ENCODE data around the gene SHISA9.

SHISA9 gene

GRCh38 chr16:12959072-12959471, 57.7 kb downstream of the SHISA9 start:
- no peak for DNase-seq

DNA sequence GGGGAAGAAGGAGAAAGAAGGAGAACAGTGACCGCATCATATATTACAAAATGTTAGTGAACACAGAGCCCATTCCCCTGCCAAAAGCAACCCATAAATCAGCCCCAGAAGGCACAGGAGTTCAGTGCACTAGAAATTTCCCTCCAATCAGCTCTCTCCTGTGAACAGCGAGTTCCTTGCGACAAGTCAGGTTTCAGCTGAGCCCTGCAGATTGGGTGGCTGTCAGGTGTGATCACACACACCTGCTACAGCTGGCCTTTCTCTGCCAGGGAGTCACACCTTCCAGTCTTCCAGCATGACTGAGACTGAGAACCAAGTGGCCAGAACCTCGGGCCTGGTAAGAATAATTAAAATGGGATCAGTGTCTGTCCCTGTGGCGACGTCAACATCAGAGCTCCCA, 60.2 kb downstream of the SHISA9 start:
- no peak for DNase-seq

DNA sequence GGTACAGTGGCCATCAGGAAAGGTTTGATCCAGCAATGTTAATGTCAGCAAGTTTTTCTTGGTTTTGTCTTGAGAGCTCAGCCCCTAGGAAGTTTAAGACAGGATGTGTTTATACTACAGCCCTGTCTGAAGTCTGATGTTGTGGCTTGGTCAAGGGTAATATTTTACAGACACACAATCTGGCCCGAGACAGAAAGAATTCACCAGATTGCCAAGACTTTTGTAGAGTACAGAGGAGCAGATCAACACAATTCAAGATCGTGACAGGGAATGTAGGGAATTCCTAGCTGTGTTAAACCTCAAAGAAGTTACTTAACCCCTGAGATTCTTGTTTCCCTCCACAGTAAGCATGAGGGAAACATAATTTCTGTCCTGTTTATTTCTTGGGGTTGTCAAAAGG, 63.1 kb downstream of the SHISA9 start:
- no peak for DNase-seq

DNA sequence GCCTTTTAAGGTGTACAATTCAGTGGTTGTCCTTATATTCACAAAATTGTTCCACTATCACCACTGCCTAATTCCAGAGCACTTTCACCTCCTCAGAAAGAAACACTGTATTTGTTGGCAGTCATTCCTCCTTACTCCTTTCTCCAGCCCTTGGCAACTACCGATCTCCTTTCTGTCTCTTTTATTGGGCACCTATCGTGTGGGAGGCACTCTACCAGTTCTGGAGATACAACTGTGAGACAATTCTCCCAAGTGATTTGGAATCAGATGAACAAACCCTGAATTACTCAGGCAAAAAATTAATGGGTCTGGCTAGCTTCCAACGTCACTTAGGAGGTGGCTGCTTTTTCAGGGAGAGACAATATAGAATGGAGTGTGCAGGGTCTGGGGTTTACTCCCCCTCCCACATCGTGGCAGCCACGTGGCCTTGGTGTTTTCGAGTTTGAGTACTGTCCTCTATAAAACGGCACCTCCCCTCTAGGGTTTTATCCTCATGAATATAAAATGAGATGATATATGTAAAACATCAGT, 63.9 kb downstream of the SHISA9 start:
- no peak for DNase-seq

DNA sequence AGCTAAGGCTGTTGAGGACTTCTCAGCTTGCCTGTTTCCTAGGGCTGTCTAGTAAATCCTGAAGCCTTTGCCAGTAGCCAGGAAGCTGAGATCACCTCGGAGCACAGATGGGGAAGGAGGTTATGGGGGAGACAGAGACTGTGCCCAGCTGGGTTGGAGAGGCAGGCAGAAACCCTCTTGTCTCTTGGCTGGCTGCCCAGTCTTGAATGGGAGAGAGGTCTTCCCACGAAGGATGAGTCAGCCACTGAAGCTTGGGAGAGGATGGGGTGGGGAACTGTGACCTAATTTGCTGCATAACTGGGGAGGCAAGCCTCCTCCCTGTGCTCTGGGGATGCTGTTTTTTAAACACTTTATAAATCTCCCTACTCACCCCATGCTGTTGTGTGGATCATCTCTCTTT, 69.8 kb downstream of the SHISA9 start:
- DNase-seq: no peak

DNA sequence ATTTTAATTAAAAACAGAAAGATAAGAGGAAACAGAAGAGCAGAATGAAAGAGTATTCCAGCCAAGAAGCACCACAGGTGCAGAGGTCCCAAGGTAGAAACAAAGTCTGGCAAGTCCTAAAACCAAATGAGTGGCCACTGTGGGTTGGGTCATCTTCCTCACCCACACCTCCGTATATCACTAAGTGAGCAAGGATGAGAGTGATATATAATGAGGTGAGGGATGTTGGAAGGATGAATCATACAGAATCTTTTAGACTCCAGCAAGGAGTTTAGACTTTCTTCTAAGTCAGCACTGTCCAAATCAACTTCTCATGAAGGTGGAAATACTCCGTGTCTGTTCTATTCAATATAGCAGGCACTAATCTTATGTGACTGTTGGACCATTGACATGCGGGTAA, 70.8 kb downstream of the SHISA9 start:
- DNase-seq: no peak

- DNase-seq: no peak
These were observed 74.4 kb downstream of the SHISA9 start for GRCh38 chr16:12975766-12976165.

GRCh38 chr16:12976496-12976895, 75.1 kb downstream of the SHISA9 start:
- DNase-seq: no peak

GRCh38 chr16:12976936-12977335, 75.5 kb downstream of the SHISA9 start:
- no peak for DNase-seq

DNA sequence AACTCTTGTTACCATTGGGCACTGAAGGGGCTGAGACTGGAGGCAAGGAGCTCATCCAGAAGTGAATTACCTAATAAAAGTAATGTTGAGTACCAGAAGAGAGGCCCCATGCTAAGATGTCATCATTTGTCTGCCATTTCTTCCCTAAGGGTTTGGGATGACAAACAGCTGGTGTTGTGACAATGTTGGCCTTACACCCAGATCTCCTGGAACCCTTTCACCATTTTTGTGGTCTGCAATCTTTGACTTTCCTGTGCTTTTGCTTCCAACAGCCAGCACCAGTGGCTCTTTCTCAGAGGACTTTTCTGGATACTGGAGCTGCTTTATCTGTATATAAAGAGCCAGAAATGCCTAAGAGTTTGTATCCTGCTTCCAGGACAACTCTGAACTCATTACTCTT, 84.1 kb downstream of the SHISA9 start:
- DNase-seq: no peak

GRCh38 chr16:12988071-12988470, 86.7 kb downstream of the SHISA9 start:
- no peak for DNase-seq

- DNase-seq: no peak
These were observed 90.7 kb downstream of the SHISA9 start for GRCh38 chr16:12992066-12992465.

- DNase-seq: no peak
These were observed 93.0 kb downstream of the SHISA9 start for GRCh38 chr16:12994402-12994801.

- no peak for DNase-seq
These were observed 94.4 kb downstream of the SHISA9 start for GRCh38 chr16:12995721-12996372.

- no peak for DNase-seq
These were observed 97.1 kb downstream of the SHISA9 start for GRCh38 chr16:12998361-12999085.

DNA sequence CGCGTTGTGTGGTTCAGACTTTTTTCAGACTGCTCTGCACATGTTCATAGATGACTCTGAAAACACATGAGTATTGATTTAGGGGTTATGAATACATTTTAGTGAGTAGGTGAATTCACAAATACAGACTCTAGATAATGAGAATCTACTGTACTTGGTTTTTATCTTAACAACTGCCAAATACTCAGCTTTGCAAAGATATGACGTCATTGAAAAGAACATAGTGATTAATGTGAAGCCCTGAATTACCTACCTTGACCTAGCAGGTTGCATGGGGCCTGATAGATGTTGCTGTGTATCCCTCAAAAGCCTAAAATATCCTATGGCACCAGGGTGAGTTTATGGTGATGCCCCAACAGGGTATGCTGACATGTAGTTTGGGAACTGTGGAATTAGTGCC, 98.0 kb downstream of the SHISA9 start:
- DNase-seq: no peak

- no peak for DNase-seq
These were observed 104.4 kb downstream of the SHISA9 start for GRCh38 chr16:13005721-13006247.

GRCh38 chr16:13012601-13013000, 111.2 kb downstream of the SHISA9 start:
- no peak for DNase-seq

- DNase-seq: no peak
These were observed 111.6 kb downstream of the SHISA9 start for GRCh38 chr16:13013043-13013442.

DNA sequence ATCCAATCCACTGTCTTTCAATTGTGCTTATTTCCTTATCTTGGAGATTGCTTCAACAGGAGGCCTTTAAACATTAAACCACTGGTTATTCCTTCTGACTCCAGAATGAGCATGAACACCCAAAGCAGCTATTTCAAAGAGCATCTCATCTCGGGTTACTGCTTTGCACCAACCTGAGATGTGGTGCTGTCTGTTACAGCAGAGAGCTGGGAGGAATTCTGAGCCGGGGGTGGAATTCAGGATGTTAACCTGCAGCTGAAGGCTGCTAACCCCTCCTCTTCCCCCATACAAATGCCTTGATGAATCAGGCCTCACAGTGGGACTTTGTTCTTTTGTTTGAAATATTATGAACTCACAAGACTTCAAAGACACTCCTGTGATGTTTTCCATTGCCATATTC, 113.1 kb downstream of the SHISA9 start:
- no peak for DNase-seq

GRCh38 chr16:13018026-13018425, 116.6 kb downstream of the SHISA9 start:
- no peak for DNase-seq

DNA sequence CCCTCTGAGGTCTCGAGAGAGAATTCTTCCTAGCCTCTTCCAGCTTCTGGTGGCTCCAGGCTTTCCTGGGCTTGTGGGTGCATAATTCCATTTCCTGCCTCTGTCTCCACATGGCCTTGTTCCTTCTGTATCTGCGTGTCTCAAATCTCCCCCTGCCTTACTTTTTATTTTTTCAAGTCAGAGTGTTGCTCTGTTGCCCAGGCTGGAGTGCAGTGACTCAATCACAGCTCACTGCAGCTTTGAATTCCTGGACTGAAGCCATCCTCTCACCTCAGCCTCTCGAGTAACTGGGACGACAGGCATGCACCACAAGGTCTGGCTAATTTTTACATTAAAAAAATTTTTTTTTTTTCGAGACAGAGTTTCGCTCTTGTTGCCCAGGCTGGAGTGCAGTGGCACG, 120.6 kb downstream of the SHISA9 start:
- DNase-seq: no peak

DNA sequence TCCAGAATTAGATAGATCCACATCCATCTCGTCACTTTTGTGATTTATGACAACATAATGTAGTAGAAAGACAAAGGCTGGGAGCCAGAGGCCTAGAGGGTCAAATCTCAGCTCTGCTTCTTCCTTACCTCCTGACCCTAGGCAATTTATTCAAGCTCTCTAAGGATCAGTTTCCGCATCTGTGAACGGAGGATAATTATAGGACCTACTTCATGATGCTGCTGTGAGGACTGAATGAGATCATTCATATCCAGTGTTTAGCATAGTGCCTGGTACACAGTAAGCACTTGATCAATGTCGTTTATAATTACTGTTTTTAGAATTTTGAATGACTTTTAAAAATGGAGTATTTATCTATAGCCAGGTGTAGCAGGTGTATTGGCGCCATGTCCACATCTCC, 128.4 kb downstream of the SHISA9 start:
- DNase-seq: no peak

GRCh38 chr16:13030769-13031168, 129.4 kb downstream of the SHISA9 start:
- DNase-seq: no peak

All from activated T-cell treated with anti-CD3 and anti-CD28 coated beads, Interleukin-2, amount 50 U/mL, for 48 hours (primary cell).